DMS 273 treated with DMSO at 0.1 percent for 48 hours (cell line): ENCODE measurements around the gene LHX3.

ENCODE experiments used
- DNase-seq: peaks from one replicate; lab custom pipeline; 2025; lab: John Stamatoyannopoulos, UW

Gene LHX3

DNA sequence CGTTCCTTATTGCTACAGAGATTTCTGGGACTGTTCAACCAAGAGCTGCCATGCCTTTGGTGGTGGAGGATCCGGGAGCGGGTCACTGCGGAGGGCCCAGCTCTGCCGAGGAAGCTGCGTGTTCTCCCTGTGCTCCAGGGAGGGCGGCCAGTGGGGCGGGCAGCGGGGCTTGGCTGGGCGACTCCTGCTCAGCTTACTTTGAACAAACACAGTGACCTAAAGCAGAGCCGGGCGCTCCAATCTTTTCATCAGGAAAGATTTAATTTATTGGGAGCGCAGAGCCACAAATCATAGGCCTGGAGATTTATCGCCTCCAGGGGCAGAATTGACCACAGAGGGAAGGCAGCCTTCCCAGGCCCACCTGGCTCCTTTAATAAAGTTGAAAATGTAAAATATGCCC, 27.7 kb downstream of the LHX3 start:
- DNase-seq, result no peak

DNA sequence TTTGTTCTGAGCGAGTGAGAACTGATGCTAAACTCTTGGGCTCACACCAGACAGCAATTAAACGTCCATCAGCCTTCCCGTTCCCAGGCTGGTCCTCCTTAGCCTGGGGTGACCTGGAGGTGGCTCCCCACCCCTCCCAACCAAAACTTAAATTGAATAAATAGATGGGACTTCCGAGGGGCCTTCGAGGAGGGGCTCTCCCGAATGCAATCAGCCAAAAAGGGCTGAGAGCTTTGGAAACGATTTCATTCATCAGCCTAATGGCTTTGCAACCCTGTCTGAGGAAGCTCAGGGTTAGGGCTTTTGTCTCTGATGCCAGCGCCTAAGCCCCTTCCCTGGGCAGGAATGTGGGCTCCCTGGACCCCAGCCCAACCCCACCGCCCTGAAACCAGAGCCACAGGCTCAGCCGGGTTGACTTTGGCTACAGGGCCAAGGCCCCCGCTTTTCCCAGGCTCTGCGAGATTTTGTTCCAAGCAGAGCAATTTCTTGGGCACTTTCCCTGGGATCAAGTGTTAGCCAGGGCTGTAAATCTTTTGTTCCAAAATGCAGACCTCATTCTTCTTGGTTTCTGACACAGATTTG, 29.2 kb downstream of the LHX3 start:
- DNase-seq, result no peak

DNA sequence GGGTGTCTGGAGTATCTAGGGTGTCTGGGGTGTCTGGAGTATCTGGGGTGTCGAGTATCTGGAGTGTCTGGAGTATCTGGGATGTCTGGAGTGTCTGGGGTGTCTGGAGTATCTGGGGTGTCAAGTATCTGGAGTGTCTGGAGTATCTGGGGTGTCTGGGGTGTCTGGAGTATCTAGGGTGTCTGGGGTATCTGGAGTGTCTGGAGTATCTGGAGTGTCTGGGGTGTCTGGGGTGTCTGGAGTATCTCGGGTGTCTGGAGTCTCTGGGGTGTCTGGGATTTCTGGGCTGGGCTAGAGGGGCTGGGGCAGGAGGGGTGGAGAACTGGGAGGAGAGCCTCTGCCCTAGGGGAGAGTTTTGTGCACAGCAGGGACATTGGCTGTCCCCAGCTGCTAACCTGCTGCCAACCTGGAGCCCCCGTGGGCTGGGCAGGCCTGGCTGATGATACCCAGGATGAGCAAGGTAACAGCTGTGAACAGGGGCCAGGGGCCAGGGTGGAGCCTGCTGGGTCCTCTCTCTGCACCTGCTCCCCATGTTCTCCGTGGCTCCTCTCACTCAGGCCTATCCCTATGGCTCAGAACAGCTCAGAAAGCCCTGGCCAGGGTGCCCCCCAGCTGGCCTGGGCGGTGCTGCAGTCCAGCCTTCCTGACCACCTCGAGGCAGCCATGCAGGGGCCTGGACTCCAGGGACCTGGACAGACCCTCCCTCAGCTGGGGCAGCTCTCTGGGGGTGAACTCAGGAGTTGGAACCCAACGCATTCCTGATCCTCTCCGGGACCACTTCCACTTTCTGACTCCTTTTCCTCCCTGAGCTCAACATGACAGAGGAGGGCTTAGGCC, 29.9 kb downstream of the LHX3 start:
- no peak for DNase-seq

DNA sequence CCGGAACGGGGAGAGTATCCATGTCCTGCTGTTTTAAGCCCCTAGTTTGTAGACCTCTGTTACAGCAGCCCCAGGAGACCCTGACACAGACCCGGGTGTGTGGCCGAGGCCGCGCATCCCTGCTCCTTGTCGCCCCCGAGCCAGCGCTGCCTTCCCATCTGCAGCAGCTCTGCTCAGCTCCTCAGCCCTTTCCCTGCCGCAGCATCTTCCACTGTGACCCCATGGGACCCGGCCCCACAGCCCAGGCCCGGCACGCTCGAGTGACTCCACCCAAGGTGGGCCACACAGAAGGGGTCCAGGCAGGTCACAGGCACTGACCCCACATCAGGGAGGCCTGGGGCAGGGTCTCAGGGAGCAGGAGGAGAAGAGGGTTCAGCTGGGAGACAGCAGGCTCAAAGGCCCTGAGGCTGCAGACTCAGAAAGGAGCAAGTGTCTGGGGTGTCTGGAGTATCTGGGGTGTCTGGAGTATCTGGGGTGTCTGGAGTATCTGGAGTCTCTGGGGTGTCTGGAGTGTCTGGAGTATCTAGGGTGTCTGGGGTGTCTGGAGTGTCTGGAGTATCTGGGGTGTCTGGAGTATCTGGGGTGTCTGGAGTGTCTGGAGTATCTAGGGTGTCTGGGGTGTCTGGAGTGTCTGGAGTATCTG, 31.2 kb downstream of the LHX3 start:
- no peak for DNase-seq

DNA sequence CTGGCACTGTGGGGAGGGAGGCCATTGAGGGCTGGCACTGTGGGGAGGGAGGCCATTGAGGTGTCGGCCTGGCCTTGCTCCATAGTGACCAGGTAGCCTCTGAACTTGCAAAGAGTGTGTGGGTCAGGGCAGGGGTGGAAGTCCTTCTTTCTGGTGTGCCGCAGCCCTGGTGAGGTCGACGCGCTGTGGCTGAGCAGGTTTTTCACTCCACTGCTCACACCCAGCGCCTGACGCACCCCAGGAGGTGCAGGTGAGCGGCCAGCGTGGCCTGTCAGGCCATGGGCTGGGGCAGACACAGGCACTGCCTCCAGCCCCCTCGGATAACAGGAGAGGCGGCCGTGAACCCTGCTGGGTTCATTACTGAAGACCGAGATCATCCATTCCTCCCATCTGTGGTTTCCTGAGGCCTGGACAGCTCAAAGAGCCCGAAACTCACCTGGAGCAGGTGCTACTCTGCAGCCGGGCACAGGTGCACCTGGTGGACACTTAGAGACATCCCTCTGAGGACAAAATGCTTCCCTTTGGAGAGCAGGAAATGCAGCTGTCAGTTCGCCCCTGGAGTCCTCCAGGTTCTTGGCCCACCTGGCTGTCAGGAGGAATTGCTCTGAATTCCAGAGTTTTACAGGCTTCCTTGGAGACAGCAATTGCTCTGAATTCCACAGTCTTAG, 32.4 kb downstream of the LHX3 start:
- no peak for DNase-seq

DNA sequence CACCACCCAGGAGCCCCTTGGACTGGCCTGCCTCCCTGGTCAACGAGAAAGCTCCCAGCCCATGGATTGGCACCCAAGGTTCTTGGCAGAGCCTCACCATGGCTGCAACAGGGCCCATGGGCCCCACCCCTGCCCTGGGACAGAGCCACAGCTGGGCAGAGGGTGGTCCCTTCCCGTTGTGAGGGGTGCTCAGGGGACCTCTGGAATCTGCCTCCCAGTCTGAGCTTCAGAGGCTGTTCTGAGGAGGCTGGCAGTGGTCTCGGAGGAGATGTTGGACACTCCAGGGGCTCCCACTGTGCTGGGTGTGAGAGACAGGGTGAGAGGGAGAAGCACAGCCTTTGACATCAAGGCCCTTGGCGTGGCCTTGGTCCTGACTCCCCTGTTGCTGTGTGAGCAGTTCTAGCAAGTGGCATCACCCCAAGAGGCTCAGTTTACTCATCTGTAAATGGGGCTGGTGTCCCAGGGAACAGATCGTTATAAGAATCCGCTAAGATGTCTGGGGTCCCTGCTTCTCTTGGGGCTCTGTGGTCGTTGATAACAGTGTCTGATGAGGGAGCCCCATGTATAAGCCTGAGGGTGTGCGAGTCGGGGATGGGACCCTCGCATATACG, 33.0 kb downstream of the LHX3 start:
- no peak for DNase-seq

DNA sequence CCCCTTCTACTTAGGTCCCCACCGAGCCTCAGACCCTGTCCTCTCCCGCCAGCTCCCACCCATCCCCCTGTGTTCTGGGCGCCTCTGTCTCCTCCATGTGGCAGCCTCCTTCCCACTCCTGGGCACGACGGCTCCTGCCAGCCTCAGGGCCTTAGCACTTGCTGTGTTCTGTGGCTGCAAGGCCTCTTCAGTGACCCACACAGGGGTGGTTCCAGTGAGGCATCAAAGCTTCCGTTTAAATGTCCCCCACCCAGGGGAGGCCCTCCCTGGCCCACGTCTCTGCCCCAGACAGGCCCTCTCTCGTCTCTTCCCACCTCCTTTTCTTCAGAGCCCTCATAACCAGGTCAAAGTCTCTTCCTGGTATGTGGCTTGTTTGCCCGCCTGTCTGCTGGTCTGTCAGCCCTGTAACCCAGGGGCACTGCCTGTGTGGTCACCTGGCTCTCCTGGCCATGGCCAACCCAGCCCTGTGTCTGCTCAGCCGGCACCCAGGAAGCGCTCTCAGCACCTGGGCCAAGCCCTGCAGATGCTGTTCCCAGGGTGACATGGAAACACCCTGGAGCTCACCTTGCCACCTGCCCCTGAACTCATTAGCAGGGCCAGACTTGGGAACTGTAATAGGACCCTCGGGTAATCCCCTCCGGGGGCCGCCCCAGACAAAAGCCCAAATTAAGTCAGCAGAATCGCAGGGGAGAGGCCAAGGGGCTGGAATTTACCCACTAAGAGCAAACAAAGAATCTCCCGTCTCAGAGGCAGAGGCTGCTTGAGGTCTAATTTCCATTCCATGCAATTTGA, 33.7 kb downstream of the LHX3 start:
- no peak for DNase-seq

DNA sequence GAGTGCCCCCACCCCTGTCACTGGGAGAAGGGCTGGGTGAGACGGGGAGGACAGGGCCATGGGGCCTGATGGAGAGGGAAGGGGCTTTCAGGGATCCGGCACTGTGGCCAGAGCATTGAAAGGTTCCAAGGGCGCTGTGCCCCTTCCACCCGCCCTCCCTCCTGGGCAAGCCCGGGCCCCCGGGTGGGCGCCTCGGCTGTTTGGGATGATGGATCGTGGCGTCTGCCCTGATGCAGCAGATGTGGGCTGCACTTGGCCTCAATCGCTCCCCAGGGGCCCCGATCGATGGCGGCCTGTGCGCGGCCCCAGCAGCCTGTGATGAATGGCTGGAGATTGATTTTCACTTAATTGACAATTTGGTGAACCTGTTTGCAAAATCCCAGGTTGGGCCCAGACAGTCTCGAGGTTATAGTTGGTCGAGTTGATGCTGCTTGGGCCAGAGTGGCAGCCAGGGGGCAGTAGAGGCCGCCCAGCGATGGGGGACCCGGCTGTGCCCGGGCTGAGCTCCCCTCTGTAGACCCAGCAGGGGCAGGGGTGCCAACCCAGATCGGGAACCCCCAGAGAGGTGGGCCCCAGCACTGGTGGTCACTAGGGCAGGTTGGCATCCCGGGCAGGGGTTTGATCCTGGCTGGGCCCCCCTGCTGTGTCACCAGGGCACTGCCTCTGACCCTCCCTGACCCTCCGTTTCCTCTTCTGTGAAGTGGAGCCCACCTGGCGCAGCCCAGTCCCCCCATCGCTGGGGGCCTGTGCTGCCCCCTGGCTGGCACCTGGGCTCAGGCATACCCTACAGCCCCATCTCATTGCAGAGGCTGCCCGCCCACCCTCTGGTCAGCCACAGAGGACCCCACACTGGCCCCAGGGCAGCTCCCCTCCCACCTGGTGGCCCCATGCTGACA, 34.7 kb downstream of the LHX3 start:
- DNase-seq, result no peak

DNA sequence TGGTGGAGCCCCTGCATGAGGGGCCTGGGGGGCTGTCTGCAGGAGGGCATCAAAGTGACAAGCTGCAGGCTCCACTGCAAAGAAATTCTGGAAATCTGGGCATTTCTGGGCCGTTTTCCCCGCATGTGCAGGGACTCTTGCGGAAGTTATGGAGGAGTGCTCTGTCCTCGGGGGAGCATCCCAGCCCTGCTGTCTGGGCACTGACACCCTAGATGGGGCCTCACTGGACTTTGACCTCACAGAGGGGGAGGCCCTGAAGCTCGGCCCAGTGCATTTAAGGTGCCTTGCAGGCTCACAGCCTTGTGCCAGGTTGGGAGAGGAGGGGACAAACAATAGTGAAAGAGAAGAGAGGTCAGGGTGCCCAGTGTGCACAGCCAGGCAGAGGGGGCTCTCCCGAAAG, 35.4 kb downstream of the LHX3 start:
- DNase-seq, result no peak

DNA sequence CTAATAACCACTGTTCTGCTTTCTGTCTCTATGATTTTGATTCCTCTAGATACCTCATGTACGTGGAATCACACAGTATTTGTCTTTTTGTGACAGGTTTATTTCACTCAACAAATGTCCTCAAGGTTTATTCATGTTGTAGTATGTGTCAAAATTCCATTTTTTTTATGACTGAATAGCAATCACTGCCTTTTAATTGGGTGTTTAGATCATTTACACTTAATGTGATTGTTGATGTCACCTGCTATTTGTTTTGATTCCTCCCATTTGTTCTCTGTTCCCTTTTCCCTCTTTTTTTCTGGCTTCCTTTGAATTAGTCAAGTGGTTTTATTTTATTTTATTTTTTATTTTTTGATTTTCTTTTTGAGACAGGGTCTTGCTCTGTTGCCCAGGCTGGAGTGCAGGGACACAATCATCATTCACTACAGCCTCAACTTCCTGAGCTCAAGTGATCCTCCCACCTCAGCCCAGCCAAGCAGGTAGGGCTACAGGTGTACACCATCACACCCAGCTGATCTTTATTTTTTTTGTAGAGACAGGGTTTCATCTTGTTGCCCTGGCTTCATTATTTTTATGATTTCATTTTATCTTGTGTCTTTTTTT, 41.6 kb downstream of the LHX3 start:
- no peak for DNase-seq

DNA sequence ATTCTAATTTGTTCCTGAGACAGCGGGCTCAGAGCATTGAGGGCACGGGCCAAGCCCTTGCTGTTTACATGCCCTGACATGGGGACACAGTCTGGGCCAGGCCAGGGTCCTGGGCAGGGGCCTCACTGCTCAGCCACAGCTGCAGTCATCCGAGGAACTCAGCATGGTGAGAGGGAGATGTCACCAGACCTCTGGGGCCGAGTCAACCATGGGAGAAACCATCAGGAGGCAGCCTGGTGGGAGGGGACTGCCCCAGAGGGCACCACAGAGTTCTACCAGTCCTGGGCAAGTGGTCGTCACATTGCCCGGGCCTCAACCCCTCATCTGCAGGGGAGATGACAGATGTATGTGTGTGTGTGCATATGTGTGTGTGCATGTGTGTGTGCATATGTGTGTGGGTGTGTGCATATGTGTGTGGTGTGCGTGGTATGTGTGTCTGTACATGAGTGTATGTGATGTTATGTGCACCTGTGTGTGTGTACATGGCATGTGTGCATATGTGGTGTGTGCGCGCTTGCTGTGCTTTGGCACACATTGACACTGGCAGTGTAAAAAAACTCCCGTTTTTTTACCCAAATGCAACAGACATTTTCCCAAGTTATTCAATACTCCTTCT, 43.8 kb downstream of the LHX3 start:
- DNase-seq, result no peak

DNA sequence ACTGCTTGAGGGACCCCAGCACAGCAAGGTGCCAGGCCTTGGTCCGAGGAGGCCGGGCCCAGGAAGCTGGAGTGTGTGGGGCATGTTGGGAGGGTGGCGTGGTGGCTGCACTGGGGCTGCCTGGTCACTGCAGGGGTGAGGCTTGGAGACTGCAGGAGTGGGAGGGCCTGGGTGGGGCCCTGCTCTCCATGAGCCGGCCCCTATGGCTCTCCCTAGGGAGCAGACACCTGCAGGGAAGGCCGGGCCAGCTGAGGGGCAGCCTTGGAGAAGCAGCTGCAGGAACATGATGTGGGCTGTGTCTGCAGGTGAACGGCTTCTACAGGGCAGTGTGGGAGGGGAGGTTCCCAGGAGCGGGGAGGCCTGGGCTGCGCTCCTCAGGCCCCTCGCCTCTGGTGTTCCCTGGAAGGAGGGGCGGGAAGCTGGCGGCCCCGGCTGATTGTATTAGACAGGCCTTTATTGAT, 44.5 kb downstream of the LHX3 start:
- DNase-seq, result no peak

DNA sequence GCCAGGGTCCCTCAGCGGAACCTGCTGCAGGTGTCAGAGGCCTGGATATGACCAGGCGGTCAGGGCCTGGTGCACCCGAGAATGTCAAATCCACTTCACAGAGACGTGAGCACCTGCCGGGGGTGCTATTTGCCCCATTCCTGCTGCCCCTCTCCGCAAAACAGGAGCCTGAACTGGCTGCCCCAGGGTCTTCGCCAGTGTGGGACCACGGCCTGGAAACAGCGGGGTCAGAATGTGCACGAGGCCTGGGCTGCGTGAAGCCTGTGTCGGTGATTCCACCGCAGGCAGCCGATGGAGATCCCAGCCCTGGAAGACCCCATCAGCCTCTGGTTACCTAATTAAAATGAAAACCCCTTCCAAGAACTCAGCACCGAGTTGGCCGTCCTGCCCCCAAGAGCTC, 45.1 kb downstream of the LHX3 start:
- DNase-seq, result no peak

DNA sequence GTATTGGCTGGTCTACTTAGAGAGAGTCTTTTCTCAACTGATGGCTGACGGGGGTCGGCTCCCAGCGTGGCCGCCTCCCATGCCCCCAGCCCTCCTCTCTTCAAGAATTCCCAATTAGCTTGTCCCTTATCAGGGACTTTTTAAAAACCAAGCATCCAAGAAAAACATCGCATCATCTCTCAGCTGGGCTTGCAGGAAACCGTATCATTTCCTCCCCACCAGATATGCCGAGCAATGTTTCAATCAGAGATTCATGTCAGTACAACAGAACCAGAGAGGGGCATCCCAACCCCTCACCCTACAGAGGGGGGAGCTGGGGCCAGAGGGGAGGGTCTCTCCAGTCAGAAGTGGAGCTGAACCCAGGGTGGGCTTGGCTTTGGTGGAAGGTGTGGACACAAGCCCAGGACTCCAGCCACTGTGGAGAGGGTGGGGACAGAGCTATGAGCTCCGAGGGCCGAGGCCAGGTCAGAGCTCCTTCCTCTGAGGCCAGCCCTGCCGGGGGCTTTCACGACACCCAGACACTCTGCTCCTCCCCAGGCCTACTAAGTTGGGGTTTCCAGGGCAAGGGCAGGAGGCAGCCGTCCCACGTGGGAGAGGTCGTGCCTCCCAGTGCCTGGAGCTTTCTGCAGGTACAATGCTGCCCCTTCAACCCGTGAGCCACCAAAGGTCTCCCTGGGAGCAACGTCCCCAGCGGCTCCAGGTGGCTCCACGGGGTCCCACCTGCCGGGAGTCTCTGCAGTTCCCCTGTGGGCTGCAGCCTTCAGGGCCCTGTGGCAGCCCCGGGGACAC, 47.3 kb downstream of the LHX3 start:
- no peak for DNase-seq

DNA sequence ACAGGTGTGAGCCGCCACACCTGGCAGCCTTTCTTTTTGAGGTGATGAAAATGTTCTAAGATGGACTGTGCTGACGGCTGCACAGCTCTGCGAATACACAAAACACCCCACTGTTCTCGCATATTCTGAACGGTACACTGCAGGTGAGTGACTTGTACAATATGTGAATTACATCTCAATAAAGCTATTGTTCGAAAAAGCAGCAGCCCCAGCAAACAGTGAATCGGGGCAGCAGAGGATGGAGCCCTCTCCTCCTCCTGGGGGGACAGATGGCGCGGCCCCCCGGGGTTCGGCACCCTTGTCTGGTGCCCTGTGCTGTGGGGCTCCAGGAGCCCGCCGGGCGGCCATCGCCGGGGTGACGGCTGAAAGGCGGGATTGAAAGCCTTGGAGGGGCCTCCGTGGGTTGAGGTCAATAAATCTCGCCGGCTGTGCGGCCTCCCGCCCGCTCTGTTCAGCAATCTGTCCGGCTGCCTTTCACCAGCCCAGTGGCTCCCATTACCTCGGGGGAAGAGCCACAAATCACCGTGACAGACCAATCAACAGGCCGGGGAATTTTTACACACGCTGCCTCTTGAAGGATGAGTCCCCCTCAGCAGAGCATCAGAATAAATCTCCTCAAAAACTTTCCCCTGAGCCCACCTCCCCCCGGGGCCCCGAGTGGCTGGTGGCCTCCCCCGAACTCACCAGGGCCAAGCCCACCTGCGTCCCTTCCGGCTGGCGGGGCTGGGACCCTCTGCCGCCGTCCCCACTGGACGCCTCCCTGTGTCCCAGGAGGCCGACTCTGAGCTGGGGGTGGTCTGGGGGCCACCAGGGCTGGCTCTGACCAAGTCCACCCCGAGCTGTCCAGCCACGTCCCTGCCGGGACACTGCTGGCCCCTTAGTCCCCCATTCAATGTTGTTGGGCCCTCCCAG, 48.5 kb downstream of the LHX3 start:
- DNase-seq, result no peak

DNA sequence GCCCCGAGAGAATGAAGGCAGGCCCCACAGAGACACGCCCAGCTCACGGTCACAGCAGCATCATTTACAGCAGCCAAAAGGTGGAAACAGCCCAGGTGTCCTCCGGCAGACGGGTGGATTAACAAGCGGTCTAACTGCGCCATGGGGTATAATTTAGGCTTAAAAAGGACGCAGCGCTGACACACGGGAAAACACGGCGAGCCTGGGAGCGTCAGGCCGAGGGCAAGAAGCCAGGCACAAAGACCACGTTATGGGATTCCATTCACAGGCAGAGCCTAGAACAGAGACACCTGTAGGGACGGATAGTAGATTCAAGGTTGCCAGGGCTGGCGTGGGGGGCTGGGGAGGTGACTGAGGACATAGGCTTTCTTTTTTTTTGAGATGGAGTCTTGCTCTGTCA, 49.4 kb downstream of the LHX3 start:
- no peak for DNase-seq

DNA sequence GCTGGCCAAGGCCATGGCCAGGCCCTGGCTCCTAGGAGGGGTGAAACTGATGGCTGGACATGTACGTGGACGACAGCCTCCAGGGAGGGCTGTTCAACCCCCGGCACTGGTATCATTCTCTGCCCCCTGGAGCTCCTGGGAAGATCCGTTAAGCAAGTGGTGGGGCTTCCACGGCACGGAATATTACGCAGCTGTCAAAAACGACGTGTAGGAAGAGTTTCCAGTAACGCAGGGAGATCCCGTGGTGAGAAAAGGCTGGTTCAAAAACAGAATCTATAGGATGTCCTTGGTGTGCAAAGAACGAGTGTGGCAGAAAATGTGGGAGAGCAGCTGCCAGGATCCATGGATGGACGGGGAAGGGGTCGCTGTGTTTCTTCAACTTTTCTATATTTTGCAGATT, 50.0 kb downstream of the LHX3 start:
- DNase-seq, result no peak
